GM12801 (cell line): ENCODE results near the gene ELMO1.

Experiments used
- TF ChIP-seq, protein P1 (sequence below): IDR thresholded peaks from one replicate; pipeline ENCODE4 v1.5.1; 2011; ENCODE audit warnings: control low read depth; ENCODE audit not compliant: insufficient read length; ENCODE audit errors: extremely low read depth

ELMO1 gene

DNA sequence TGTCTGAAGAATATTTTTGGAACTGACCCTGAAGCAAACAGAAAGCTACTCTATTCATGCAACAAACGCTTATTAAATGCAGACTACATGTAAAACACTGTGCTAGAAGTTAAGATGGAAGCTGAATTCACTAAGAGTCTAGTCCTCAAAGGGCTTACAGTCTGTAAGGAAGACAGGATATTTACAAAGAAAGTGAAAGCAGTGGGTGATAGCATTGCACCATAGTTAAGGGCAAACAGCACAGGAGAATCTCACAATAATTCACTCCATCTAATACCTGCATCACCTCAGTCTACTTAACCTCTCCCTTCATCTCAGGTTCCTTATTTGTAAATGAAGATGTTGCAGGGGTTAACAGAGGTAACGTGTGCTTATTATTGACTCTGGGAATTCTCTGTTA is 364.4 kb downstream of the ELMO1 start:
- TF ChIP-seq, protein P1, sequence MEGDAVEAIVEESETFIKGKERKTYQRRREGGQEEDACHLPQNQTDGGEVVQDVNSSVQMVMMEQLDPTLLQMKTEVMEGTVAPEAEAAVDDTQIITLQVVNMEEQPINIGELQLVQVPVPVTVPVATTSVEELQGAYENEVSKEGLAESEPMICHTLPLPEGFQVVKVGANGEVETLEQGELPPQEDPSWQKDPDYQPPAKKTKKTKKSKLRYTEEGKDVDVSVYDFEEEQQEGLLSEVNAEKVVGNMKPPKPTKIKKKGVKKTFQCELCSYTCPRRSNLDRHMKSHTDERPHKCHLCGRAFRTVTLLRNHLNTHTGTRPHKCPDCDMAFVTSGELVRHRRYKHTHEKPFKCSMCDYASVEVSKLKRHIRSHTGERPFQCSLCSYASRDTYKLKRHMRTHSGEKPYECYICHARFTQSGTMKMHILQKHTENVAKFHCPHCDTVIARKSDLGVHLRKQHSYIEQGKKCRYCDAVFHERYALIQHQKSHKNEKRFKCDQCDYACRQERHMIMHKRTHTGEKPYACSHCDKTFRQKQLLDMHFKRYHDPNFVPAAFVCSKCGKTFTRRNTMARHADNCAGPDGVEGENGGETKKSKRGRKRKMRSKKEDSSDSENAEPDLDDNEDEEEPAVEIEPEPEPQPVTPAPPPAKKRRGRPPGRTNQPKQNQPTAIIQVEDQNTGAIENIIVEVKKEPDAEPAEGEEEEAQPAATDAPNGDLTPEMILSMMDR: no peak

DNA sequence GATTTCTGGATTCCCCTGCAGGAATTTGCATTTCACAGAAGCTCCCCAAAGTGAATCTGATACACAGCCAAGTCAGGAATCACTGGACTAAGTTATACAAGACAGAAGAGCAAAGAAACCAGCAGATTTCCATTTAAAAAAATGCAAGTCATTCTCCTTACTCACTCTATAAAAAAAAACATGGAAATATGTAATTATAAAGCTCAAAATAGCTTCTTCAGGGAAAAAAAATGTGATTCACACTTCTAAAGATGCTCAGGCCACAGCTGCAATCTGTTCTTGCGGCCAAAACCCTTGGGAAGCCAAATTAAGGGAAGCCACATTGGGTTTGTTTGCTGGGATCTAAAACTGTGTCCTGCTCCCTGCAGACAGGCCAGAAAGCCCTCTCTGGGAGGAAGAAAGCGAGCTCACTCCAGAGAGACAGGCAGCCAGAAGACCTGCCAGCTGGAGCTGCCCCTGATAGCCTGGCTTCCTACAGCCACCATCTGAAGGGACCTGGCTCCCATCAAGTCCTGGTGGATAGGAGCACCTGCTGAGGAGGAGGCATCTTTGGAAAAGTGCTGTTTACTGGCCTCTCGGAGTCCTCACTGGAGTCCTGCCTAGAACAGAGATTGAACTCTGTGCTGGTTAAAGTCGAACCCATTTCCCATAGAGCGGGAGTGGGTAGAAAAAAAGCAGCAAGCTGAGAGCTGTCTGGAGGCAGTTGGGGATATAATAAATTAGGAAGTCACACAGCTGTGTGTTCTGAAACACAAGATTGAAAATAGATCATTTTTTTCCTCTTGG is 365.2 kb downstream of the ELMO1 start:
- TF ChIP-seq, protein P1: no peak

DNA sequence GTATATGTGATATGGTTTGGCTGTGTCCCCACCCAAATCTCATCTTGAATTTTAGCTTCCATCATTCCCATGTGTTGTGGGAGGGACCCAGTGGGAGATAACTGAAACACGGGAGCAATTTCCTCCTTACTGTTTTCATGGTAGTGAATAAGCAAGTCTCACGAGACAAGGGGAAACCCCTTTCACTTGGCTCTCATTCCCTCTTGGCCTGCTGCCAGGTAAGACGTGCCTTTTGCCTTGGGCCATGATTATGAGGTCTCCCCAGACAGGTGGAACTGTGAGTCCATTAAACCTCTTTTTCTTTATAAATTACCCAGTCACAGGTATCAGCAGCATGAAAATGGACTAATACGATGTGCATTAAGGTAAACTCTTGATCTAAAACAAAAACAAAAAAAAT is 367.2 kb downstream of the ELMO1 start:
- TF ChIP-seq, protein P1: no peak

DNA sequence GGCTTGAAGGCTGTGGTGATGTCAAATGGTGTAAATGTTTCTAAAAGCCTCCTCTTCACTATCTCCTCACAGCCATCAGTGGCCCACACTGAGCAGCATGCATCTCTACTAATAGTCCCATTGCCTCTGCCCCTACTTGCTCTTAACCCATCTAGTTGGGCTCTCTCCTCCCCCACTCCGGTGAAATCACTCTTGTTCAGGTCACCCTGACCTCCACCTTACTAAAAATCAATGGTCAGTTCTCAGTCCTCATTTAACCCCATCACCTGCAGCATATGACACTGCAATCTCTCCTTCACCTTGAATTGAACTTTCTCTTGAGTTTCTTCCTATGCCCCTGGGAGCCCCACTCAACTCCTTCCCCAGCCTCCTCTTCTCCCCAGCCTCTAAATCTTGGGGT is 369.2 kb downstream of the ELMO1 start:
- TF ChIP-seq, protein P1: no peak

DNA sequence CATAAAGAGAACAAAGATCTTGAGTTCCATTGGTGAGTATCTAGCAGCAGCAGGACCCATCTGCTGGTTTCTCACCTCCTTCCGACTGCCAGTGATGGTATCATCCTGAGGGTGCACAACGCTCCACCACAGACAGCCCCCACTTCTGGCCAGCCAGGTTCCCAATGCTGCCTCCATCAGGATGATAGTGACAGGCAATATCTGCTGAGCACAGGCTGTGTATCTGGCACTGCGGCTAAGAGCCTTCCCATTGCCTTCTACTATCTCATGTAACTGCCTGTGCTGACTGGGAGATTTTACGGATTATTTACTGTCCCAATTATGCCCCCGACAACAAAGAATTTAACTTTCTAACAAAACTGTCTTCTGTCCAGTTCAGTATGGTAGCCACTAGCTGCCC is 372.0 kb downstream of the ELMO1 start:
- TF ChIP-seq, protein P1: no peak

DNA sequence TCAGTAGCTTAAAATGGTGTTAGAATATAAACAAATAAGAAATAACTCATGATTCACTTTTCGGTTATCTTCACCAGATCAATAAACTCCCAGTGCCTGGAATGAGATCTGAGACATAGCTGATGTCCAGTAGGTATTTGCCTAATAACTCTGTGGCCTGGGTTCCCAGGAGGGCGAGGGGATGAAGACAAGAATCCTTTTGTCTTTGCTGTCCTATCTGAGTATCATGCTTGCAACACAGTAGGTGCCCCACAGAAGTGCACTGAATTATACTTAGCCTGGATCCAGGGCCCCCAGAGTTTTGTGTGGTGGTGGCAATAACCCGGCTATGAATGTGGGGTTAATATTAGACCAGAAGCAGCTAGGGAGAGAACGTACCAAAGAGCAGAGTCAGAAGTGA is 374.3 kb downstream of the ELMO1 start:
- TF ChIP-seq, protein P1: no peak

DNA sequence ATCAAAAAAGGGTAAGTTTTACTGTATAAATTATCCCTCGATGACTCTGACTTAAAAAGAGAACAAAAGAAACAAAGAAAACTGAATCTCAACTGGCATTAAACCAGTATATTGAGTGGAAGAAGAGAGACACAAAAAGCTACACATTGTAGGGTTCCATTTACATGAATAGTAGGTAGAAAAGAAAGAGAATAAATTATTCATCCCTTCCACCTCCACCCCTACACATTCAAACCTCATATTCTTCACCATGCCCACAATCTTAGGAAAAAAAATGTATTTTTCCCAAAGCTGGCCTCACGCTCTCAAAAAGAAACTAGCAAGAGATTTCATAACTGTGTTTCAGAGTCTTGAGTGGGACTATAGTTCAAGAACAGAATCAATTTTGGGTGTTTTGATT is 377.5 kb downstream of the ELMO1 start:
- TF ChIP-seq, protein P1: no peak

DNA sequence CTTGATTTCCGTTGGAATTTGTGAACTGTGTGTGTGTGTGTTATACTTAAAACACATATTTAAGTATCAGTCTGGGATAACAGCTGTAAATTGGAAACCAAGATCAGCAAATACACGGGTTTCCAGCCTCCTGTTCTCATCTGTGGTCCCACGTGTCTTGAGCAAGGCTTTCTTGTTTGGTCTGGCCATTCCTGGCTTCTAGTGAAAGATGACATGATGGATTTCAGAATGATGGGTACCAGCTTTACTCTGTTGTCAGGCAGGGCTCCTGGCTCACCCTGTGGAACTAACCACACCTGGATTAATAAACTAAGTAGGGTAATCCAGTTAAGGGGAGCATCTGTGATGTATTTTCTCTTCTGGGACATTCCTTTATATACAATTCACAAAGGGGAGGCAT is 378.2 kb downstream of the ELMO1 start:
- TF ChIP-seq, protein P1: no peak
